ENCODE results near the gene ALG12. TPM values are rescaled to one million over a fixed set of nuclear protein-coding genes. Genes with fewer than 3 reads are reported as not detected.

Gene ALG12
- total and polyA plus RNA-seq, 2 of the 8 experiments (the other 6 are each of a cell fraction or from before 2014, with no cell fraction given), result 13.4 to 22.5 TPM

DNA sequence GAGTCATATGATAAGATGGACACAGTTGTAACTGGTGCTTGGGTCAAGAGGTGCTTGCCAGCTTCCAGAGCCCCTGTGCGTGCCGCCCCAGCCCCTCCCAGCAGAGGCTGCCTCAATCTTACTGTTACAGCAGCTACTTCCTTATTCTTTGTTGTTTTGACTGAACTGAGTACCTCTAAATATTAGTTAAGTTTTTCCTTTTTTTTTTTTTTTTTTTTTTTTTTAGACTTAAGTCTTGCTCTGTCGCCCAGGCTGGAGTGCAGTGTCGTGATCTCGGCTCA, 55.8 kb downstream of the ALG12 start (continued):
- no peak for TF ChIP-seq RBBP5 (IDR thresholded peaks at IDR 0.05; ENCODE audit: borderline replicate concordance, low read depth, low read length)
- no peak for TF ChIP-seq CHD2 (IDR thresholded peaks at IDR 0.05; ENCODE audit: low read length)
- TF ChIP-seq, protein P1, sequence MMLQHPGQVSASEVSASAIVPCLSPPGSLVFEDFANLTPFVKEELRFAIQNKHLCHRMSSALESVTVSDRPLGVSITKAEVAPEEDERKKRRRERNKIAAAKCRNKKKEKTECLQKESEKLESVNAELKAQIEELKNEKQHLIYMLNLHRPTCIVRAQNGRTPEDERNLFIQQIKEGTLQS (IDR thresholded peaks at IDR 0.05; ENCODE audit: insufficient read depth, low read depth, low read length), result no peak
- TF ChIP-seq BRCA1 (IDR thresholded peaks at IDR 0.05; ENCODE audit: low read depth, low read length), result no peak

Measured in H1 (cell line).